ENCODE data around the gene LITAF.

The LITAF gene

DNA sequence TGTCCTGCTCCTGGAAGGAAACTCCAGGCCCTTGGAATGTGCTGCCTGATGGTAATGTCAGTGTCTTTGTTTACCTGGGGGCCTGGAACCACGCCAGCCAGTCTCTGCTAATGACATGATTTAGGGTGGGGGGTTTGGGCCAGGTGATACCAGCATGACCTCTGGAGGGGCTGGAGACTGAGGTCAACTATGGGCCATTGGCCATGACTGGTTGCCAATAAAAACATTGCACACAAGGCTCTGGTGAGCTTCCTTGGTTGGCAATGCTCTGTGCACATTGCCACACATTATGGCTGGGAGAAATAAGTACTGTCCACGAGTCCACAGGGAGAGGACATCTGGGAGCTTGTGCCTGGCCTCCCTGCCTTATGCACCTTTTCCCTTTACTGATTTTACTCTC, 52.5 kb downstream of the LITAF start:
- TF ChIP-seq, protein P1, sequence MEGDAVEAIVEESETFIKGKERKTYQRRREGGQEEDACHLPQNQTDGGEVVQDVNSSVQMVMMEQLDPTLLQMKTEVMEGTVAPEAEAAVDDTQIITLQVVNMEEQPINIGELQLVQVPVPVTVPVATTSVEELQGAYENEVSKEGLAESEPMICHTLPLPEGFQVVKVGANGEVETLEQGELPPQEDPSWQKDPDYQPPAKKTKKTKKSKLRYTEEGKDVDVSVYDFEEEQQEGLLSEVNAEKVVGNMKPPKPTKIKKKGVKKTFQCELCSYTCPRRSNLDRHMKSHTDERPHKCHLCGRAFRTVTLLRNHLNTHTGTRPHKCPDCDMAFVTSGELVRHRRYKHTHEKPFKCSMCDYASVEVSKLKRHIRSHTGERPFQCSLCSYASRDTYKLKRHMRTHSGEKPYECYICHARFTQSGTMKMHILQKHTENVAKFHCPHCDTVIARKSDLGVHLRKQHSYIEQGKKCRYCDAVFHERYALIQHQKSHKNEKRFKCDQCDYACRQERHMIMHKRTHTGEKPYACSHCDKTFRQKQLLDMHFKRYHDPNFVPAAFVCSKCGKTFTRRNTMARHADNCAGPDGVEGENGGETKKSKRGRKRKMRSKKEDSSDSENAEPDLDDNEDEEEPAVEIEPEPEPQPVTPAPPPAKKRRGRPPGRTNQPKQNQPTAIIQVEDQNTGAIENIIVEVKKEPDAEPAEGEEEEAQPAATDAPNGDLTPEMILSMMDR (IDR thresholded peaks at IDR 0.05; ENCODE audit: control insufficient read depth, insufficient read depth, low read depth, low read length, missing control alignments), result no peak
- no peak for DNase-seq (ENCODE audit: low read depth)
- H3K4me3 ChIP-seq (ENCODE audit: control insufficient read depth, low read depth, low read length), result no peak overlapping the region

DNA sequence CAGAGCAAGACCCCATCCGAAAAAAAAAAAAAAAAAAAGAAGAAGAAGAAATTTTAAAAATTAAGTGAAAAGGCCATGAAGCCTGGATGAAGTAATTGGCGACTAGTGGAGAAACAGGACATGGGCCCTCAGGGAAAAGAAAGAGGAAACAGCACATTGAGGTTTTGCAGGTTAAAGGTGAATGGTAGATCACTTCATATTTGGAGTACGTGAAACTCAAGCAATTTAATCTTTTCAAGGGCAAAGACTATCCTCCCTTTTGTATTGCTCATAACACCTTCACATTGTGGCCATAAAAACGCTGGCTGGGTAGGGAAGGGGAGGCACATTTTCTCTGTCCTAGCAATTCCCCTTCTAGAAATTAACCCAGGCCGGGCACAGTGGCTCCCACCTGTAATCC, 53.1 kb downstream of the LITAF start:
- TF ChIP-seq, protein P1 (IDR thresholded peaks at IDR 0.05; ENCODE audit: control insufficient read depth, insufficient read depth, low read depth, low read length, missing control alignments), result no peak
- no peak for DNase-seq (ENCODE audit: low read depth)
- H3K4me3 ChIP-seq (ENCODE audit: control insufficient read depth, low read depth, low read length), result no peak overlapping the region

DNA sequence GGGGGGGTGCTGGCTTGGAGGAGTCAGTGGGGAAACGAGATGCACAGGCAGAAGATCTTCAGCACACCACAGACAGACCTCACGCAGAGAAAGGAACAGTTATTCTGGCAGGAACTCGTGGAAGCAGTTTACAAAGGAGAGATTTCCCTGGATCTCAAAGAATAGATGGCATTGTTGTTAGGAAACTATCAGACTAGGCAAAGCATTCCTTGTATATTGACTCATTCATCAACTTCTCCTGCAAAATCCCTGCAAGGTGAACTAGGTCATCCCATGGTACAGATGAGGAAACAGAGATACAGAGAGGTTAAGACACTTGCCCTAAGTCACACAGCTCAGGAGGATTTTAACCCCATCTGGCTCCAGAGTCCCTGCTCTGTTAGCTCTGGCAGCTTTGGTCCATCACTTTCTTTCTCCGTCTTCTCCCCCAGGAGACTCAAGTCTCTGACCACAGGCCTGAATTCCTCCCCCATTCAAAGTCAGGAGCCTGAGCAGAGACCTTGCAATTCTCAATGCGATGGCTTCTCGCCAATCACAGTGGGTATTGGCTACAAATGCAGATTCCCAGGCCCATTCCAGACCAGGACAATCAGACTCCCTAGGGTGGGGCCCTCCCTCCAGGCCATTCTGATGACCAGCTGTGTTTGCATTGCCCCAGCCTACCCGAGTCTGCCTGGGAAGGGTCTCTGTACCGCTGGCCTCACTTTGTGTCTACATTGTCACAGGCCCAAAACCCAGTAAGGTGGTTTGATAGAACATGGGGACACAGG, 56.4 kb downstream of the LITAF start:
- no peak for DNase-seq (ENCODE audit: low read depth)
- TF ChIP-seq, protein P1 (IDR thresholded peaks at IDR 0.05; ENCODE audit: control insufficient read depth, insufficient read depth, low read depth, low read length, missing control alignments), result no peak
- H3K4me3 ChIP-seq (ENCODE audit: control insufficient read depth, low read depth, low read length), result no peak overlapping the region

DNA sequence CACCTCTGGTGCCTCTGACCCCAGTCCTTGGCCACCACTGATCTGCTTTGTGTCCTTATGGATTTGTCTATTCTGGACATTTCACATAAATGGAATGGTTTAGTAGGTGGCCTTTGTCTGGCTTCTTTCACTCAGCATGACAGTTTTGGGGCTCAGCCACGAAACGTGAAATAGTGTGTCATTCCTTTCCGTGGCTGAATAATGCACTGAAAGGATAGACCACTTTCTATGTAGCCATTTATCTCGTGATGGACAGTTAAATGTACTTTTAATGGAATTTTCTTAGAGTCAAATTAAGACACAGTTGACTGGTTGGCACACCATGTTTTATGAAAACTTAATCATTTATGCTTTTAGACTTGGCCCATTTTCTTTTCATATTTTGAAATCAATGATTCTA, 57.4 kb downstream of the LITAF start:
- DNase-seq (ENCODE audit: low read depth), result no peak
- TF ChIP-seq, protein P1 (IDR thresholded peaks at IDR 0.05; ENCODE audit: control insufficient read depth, insufficient read depth, low read depth, low read length, missing control alignments), result no peak
- H3K4me3 ChIP-seq (ENCODE audit: control insufficient read depth, low read depth, low read length), result no peak overlapping the region

DNA sequence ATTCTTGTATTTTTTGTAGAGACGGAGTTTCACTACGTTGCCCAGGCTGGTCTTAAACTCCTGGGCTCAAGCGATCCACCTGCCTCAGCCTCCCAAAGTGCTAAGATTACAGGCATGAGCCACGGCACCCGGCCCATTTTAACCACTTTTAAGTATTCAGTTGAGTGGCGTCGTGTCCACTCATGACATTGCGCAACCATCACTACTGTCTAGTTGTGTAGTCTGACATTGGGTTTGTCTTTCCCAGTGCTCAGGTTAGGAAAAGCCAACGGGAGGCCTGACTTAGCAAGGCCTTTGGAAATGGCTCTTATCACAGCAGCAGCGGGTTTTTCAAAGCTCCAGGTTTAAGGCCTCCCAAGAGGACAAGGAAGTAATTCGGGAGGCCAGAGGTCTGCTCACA, 58.7 kb downstream of the LITAF start:
- TF ChIP-seq, protein P1 (IDR thresholded peaks at IDR 0.05; ENCODE audit: control insufficient read depth, insufficient read depth, low read depth, low read length, missing control alignments), result no peak
- no peak overlapping the region for H3K4me3 ChIP-seq (ENCODE audit: control insufficient read depth, low read depth, low read length)
- no peak for DNase-seq (ENCODE audit: low read depth)

DNA sequence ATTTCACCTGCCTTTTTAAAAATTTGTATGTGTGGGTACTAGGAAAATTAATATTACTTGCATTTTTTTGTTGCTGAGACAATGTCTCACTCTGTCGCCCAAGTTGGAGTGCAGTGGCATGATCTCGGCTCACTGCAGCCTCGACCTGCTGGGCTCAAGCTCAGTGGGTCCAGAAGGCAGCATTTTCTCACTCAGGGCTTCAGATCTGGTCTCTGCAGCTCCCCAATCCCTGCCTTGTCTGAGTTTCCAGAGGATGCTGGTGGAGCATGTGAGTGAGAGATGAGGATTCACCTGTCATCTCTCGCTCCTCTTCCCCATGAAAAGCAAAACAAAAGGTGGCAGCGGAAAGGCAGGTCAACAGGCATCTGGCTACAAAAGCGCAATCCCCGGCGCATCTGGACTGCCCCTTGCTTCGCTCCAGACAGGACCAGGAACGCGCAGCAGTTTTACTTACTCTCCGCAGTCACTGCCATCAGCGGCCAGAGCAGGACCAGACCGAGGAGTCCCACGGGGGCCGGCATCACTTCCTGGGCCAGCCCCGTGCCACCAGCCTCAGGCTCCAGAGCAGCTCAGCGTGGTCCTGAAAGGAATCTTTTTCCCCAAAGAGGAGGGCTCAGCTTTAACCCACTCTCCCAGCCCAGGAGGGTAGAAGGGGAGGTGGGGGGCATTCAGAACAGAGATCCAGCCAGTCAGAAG, 59.9 kb downstream of the LITAF start:
- no peak overlapping the region for H3K4me3 ChIP-seq (ENCODE audit: control insufficient read depth, low read depth, low read length)
- DNase-seq (ENCODE audit: low read depth), result no peak
- TF ChIP-seq, protein P1 (IDR thresholded peaks at IDR 0.05; ENCODE audit: control insufficient read depth, insufficient read depth, low read depth, low read length, missing control alignments), result no peak

All from AG09309 (cell line).